ENCODE measurements around the gene COLGALT1. TPM values are rescaled to one million over a fixed set of nuclear protein-coding genes. Genes with fewer than 3 reads are reported as not detected.

Gene COLGALT1
- total RNA-seq, 1 donor from 2014 or later: 59.3 TPM

- no peak for DNase-seq (ENCODE audit: low spot score in 2 of 2, unreplicated experiment in 2 of 2)
- Mint-ChIP-seq H3K36me3 (peaks cover 15% of the 10 kb centered on the region), H3K27me3 (ENCODE audit: low read depth) (no peaks in the 10 kb centered on the region), H3K27ac (no peak overlapping the region), H3K4me1 (no peaks in the 10 kb centered on the region), H3K4me3 (no peak overlapping the region), H3K9me3 (peaks cover 8% of the 10 kb centered on the region)
- TF ChIP-seq CTCF (IDR thresholded peaks at IDR 0.05; ENCODE audit: unreplicated experiment): no peak
Observed at GRCh38 chr19:17524651-17525050, 30.8 kb upstream of the COLGALT1 start.

- peaks cover 8% of the 10 kb centered on the region for H3K9me3 Mint-ChIP-seq
- H3K36me3 Mint-ChIP-seq: peaks cover 11% of the 10 kb centered on the region
- no peaks in the 10 kb centered on the region for H3K4me1 Mint-ChIP-seq
- TF ChIP-seq CTCF (IDR thresholded peaks at IDR 0.05; ENCODE audit: unreplicated experiment): no peak
- H3K27ac Mint-ChIP-seq: no peak overlapping the region
- no peaks in the 10 kb centered on the region for H3K27me3 Mint-ChIP-seq (ENCODE audit: low read depth)
- no peak for DNase-seq (ENCODE audit: low spot score in 2 of 2, unreplicated experiment in 2 of 2)
- H3K4me3 Mint-ChIP-seq: no peak overlapping the region
Observed at GRCh38 chr19:17525141-17525540, 30.3 kb upstream of the COLGALT1 start.

- Mint-ChIP-seq H3K27ac (no peak overlapping the region), H3K36me3 (peaks cover 8% of the 10 kb centered on the region), H3K4me3 (no peak overlapping the region), H3K4me1 (no peaks in the 10 kb centered on the region), H3K27me3 (ENCODE audit: low read depth) (no peaks in the 10 kb centered on the region), H3K9me3 (peaks cover 8% of the 10 kb centered on the region)
- DNase-seq (ENCODE audit: low spot score in 2 of 2, unreplicated experiment in 2 of 2): no peak
- TF ChIP-seq CTCF (IDR thresholded peaks at IDR 0.05; ENCODE audit: unreplicated experiment): no peak
Observed at GRCh38 chr19:17526922-17527321, 28.5 kb upstream of the COLGALT1 start.

GRCh38 chr19:17527326-17527725 is 28.1 kb upstream of the COLGALT1 start:
- H3K27me3 Mint-ChIP-seq (ENCODE audit: low read depth): peaks cover 1% of the 10 kb centered on the region
- no peaks in the 10 kb centered on the region for H3K4me1 Mint-ChIP-seq
- TF ChIP-seq CTCF (IDR thresholded peaks at IDR 0.05; ENCODE audit: unreplicated experiment): no peak
- H3K27ac Mint-ChIP-seq: no peak overlapping the region
- no peak for DNase-seq (ENCODE audit: low spot score in 2 of 2, unreplicated experiment in 2 of 2)
- no peak overlapping the region for H3K4me3 Mint-ChIP-seq
- peaks cover 8% of the 10 kb centered on the region for H3K9me3 Mint-ChIP-seq
- H3K36me3 Mint-ChIP-seq: peaks cover 4% of the 10 kb centered on the region

- Mint-ChIP-seq H3K4me1 (no peaks in the 10 kb centered on the region), H3K4me3 (no peak overlapping the region), H3K27ac (no peak overlapping the region), H3K9me3 (peaks cover 8% of the 10 kb centered on the region), H3K36me3 (no peaks in the 10 kb centered on the region), H3K27me3 (ENCODE audit: low read depth) (peaks cover 1% of the 10 kb centered on the region)
- no peak for TF ChIP-seq CTCF (IDR thresholded peaks at IDR 0.05; ENCODE audit: unreplicated experiment)
- no peak for DNase-seq (ENCODE audit: low spot score in 2 of 2, unreplicated experiment in 2 of 2)
Observed at GRCh38 chr19:17528610-17529009, 26.8 kb upstream of the COLGALT1 start.
